ENCODE results near the gene ORC3. TPM values are rescaled to one million over a fixed set of nuclear protein-coding genes. Genes with fewer than 3 reads are reported as not detected.
"Not testable (repeated sequence)": the region's sequence is repeated elsewhere in the genome, so short reads cannot be mapped to it uniquely, and the experiment has no call there.

The ORC3 gene
- total RNA-seq, 2 experiments from 2014 or later = 34.2 to 34.8 TPM

DNA sequence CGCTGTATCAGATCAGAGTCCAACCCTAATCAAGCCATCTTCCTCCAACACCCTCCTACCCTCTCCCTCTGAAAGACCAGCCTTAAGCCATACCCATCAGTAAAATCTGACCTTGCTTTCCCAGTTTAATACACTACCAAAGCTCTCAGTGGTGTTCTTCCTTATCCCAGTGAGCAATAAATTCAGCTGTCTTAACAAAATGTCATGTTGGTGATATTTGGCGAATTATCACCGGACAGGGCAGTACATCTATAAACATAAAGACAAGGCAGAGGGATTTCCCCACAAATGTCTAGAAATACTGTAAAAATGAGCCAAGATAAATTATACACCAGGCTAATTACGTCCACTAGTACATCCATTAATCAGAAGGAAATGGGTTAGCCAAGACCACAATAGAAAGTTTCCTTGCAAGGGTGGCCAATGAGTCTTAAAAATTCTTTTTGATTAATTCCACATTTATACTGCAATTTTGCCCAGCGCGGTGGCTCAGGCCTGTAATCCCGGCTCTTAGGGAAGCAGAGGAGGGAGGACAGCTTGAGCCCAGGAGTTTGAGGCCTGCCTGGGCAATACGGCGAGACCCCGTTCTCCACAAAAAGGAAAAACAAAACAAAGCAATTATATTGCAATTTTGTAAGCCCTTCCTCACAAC is 1.1 kb upstream of the ORC3 start:
- CTCF ChIA-PET = interaction anchor here (0.8 to 1.0 kb wide), 2 partner anchors 39 to 180 kb away, joined by 3 read pairs; no protein-coding TSS in a partner anchor
- POLR2A ChIA-PET = interaction anchor here (0.8 to 1.3 kb wide), 3 partner anchors 16 to 112 kb away, joined by 3 to 5 read pairs (median 4); no protein-coding TSS in a partner anchor

GRCh38 chr6:87590417-87590880 is 514 bp downstream of the ORC3 start:
- ChIA-PET POLR2A (no interaction called here), CTCF (no interaction called here)

- ChIA-PET CTCF (interaction anchor here (1.2 kb wide), 1 partner anchor 11 kb away, joined by 3 read pairs; no protein-coding TSS in a partner anchor), POLR2A (interaction anchor here (0.6 kb wide), 1 partner anchor 26 kb away, joined by 3 read pairs; no protein-coding TSS in a partner anchor)
Measured at GRCh38 chr6:87590990-87591389, 1.1 kb downstream of the ORC3 start.

DNA sequence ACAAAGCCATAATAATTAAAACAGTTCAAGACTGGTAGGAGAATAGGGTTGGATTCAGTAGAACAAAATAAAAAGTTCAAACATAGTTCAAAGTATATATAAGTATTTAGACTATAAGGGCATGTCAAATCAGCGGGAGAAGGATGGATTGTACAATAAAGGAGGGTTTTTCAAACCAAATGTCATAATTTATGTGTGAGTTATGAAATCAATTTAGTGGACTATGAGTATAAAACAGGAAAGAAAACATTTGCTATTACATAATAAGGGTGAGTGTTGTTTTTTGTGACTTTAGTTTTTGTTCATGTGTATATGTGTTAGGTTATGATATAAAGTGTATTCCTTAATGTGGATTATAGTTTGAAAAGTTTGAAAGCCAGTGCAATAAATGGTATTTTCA is 10.6 kb downstream of the ORC3 start:
- POLR2A ChIA-PET = no interaction called here
- CTCF ChIA-PET = no interaction called here

DNA sequence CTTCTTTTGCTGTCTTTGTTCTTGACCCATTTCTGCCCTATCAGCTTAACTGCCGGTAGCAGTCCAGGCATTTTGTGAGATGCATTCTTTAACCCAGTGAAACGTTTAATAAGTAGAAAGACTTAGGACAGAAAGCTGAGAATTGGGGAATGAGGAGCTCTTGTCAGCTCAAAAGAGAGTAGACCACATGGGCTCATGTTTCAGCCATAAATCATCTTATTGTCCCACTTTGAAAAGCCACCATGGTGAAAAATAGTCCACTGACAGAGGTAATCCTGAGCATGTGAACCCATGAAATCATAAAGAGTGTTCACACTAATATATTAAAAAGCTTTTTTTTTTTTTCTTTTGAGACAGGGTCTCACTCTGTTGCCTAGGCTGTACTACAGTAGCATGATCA is 16.3 kb downstream of the ORC3 start:
- POLR2A ChIA-PET = no interaction called here
- CTCF ChIA-PET = interaction anchor here (1.6 kb wide), 1 partner anchor 10 kb away, joined by 5 read pairs; no protein-coding TSS in a partner anchor

GRCh38 chr6:87608802-87609201 is 18.9 kb downstream of the ORC3 start:
- POLR2A ChIA-PET = interaction anchor here (0.6 kb wide), 1 partner anchor 89 kb away, joined by 3 read pairs; no protein-coding TSS in a partner anchor
- CTCF ChIA-PET = no interaction called here

DNA sequence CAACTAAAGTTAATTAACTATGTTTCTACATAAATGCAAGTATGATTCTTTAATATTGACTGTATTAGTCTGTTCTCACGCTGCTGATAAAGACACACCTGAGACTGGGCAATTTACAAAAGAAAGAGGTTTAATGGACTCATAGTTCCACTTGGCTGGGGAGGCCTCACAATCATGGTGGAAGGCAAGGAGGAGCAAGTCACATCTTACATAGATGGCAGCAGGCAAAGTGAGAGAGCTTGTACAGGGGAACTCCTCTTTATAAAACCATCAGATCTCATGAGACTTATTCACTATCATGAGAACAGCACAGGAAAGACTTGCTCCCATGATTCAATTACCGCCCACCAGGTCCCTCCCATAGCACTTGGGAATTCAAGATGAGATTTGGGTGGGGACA is 23.1 kb downstream of the ORC3 start:
- POLR2A ChIA-PET, CTCF ChIA-PET: not testable (repeated sequence)

DNA sequence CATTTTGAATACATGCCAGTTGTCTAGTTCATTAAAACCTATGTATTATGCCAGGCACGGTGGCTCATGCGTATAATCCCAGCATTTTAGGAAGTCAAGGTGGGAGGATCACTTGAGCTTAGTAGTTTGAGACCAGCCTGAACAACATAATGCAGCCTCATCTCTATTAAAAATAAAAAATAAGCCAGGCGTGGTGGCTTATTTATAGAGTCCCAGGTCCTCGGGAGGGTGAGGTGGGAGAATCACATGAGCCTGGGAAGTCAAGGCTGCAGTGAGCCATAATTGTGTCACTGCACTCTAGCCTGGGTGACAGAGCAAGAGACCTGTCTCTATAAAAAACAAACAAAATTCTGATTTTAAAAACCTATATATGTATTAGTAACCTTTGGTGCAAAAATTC is 27.5 kb downstream of the ORC3 start:
- CTCF ChIA-PET = no interaction called here
- POLR2A ChIA-PET = no interaction called here

DNA sequence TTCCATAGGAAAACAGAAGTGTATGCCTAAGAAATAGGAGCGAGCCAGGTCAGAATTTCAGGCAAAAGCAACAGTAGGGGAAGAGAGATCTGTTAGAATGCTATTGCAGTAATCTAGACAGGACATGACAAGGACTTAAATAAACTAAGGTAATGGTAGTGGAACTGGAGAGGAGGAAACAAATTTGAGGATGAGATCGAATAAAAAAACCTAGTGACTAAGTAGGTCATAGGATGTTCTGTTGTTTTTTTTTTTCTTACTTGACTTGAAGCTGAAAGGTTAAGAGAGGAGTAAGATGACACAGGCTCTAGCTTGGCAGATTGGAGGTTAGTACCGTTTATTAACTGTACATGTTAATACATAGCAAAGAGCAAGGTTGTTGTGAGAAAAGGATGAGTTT is 28.6 kb downstream of the ORC3 start:
- CTCF ChIA-PET = no interaction called here
- POLR2A ChIA-PET = no interaction called here

DNA sequence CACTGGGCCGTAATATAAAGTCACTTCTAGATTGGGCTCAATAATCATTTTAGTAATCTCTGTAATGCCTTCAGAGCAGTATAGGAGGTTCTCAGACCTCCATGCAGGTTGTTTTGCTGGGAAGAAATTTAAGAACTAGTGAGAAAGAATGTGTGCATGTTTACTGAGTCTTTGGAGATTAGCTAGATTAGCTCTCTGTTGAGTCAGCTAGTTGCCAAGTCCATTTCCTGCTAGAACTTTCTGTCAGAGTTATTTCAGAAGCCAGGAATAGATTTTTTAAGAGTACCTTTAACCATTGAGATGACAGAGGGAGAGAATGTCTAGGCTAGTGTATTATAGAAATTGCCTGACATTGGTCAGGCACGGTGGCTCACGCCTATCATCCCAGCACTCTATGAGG is 33.3 kb downstream of the ORC3 start:
- CTCF ChIA-PET = no interaction called here
- POLR2A ChIA-PET = no interaction called here

- CTCF ChIA-PET = no interaction called here
Measured at GRCh38 chr6:87628424-87628823, 38.5 kb downstream of the ORC3 start.

DNA sequence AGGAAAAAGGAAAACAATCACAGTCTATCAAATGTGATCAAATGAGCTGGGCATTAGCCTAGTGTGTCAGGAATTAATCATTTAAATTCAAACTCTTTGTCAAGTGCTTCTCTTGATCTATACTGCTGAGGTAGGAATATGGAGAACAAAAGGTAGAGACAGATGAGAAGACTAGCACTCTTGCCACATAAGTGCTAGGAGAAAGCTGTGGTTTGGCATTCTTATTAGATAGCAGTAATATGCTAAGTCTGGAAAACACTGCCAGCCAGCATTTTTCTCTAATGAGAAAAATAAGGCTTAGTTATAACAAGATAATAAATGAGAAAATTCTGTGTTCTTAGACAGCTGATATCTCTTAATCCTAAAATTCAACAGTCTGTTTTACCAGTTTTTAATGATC is 38.9 kb downstream of the ORC3 start:
- ChIA-PET POLR2A (no interaction called here), CTCF (no interaction called here)

More at GRCh38 chr6:87628424-87628823, 38.5 kb downstream of the ORC3 start:
- POLR2A ChIA-PET = no interaction called here

DNA sequence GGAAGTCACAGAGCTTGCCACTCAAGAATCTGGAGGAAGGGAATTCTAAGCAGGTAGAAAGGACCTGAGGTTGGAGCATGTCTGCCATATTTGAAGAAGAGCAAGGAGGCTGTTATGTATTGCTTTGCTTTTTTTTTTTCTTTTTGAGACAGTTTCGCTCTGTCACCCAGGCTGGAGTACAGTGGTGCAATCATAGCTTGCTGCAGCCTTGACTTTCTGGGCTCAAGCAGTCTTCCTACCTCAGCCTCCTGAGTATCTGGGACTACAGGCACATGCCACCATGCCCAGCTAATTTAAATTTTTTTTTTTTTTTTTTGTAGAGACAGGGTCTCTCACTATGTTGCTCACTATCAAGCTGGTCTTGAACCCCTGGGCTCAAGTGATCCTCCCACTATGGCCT is 40.8 kb downstream of the ORC3 start:
- CTCF ChIA-PET = no interaction called here
- POLR2A ChIA-PET = no interaction called here

DNA sequence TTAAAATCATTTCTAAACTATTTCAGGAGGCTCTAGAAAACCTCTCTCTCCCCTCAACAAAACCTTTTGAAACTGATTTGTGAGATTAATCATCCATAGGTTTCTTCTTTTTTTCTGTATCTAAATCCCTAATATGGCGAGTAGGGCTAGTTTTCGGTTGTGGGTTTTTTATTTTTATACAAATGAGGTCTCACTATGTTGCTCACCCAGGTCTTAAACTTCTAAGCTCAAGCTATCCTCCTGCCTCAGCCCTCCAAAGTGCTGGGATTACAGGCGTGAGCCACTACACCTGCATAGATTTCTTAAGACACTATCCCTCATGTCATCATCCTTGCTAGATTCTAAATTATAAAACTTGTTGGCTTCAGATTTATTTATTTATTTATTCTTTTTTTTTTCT is 43.9 kb downstream of the ORC3 start:
- ChIA-PET POLR2A (no interaction called here), CTCF (no interaction called here)

GRCh38 chr6:87636315-87636714 is 46.4 kb downstream of the ORC3 start:
- ChIA-PET CTCF (no interaction called here), POLR2A (no interaction called here)

GRCh38 chr6:87637106-87637505 is 47.2 kb downstream of the ORC3 start:
- ChIA-PET CTCF (no interaction called here), POLR2A (no interaction called here)

GRCh38 chr6:87639373-87639772 is 49.4 kb downstream of the ORC3 start:
- ChIA-PET POLR2A (interaction anchor here (0.6 kb wide), 1 partner anchor 158 kb away, joined by 3 read pairs; no protein-coding TSS in a partner anchor), CTCF (no interaction called here)

DNA sequence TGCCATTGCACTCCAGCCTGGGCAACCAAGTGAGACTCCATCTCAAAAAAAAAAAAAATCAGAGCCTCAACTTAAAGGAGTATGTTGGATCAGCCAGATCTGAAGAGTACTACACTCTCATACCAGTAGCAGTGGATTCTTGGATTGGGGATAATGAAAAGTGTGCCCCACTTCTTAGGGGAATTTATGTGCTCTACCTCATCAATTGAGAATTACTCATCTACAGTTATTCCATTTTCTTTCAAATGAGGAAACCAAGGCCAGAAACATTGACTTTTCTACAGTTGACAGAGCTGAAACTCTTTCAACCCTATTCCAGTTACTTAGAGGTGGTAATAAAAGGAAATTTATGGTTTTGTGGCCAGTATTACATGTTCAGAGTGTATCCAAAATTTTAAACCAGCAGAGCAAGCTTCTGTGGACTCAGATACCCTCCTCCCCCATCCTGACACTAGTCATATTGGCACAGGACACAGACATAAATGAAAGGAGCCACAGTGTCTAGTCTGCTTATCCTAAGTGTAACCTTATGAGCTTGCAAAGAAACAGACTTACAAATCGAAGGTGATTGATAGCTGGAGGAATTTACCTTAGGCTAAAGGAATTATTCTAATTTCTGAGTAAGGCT is 51.2 kb downstream of the ORC3 start:
- CTCF ChIA-PET = no interaction called here
- POLR2A ChIA-PET = no interaction called here

GRCh38 chr6:87645080-87645479 is 55.1 kb downstream of the ORC3 start:
- POLR2A ChIA-PET = interaction anchor here (0.6 kb wide), 1 partner anchor 57 kb away, joined by 4 read pairs; the partner anchor contains the start of gene AKIRIN2
- CTCF ChIA-PET = no interaction called here

DNA sequence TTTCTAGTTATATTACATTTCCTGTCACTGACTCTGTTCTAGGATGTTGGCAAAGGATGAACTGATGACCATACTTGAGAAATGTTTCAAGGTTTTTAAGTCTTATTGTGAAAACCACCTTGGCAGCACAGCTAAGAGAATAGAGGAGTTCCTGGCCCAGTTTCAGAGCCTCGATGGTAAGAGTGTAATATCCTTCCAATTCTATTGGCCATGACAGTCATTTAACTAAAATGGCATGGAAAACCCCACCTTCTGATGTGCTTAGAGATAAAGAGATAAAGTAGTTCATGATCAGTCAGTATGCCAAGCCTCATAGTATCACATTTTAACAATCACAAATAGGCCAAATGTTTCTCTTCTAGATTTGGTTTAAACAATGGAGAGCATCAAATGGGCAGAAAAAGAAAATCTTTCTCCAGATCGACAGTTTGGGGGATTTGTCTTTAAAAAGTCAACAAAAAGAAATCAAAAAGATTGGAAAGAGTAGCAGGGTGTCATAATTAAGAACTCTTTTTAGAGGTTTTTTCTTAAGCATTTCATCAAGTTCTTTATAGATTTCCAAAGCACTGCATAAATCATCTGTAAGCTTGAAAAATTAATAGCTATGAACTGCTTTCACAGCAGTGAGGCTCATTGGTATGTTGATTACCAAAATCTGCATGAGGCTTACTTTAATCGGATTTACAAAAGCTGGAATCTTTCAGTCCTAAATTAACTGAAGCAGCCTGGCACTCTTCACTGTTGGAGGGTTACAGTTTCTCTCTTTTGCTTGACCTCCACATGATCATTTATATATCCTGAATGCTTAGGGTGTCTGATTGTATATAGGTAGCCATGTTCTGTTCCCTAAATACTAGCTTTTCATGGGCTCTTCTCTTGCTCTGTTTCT is 63.4 kb downstream of the ORC3 start:
- CTCF ChIA-PET = no interaction called here
- POLR2A ChIA-PET = no interaction called here

Measured in activated CD8-positive, alpha-beta memory T cell treated with anti-CD3 and anti-CD28 coated beads for 36 hours (primary cell).